Measurements from ENCODE around the gene PKN1.

GRCh38 chr19:14449321-14449720 is 16.2 kb downstream of the PKN1 start:
- TF ChIP-seq CTCF (IDR thresholded peaks at IDR 0.05) (no peak), POLR2A (IDR thresholded peaks at IDR 0.05) (no peak)
